ENCODE data around the gene TUT4.

DNA sequence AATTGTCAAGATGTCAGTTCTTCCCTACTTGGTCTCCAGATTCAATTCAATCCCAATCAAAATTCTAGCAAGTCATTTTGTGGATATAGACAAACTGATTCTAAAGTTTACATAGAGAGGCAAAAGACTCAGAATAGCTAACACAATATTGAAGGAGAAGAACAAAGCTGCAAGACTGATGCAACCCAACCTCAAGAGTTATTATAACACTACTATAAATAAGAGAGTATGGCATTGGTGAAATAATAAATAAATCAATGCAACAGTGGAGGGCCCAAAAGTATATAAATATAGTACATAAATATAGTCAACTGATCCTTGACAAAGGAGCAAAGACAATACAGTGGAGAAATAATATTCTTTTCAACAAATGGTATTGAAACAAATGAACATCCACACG is 98.8 kb downstream of the TUT4 start:
- TF ChIP-seq GATA2 (IDR thresholded peaks at IDR 0.05; ENCODE audit: low read depth, low read length) = no peak
- TF ChIP-seq GATA3 (IDR thresholded peaks at IDR 0.05; ENCODE audit: low read depth, low read length) = no peak
